Nephron progenitor cell (in vitro differentiated cells): ENCODE results near the gene CDC14A.

ENCODE experiments used
- DNase-seq: peaks from one replicate; pipeline ENCODE4 v3.0.0; 2021
- H3K27ac Mint-ChIP-seq: 2 replicates; pipeline ENCODE4 v1.8.0; 2021; ENCODE audit warnings: mild to moderate bottlenecking, moderate library complexity, mixed read lengths
- H3K27me3 Mint-ChIP-seq: 2 replicates; pipeline ENCODE4 v1.8.0; 2021; ENCODE audit warnings: mild to moderate bottlenecking, low read depth, mixed read lengths; ENCODE audit not compliant: poor library complexity
- H3K36me3 Mint-ChIP-seq: 2 replicates; pipeline ENCODE4 v1.8.0; 2021; ENCODE audit warnings: low read depth, mixed read lengths
- H3K4me1 Mint-ChIP-seq: 2 replicates; pipeline ENCODE4 v1.8.0; 2021; ENCODE audit warnings: mixed read lengths
- H3K4me3 Mint-ChIP-seq: 2 replicates; pipeline ENCODE4 v1.8.0; 2021; ENCODE audit warnings: mild to moderate bottlenecking, moderate library complexity, mixed read lengths
- H3K9me3 Mint-ChIP-seq: 2 replicates; pipeline ENCODE4 v1.8.0; 2021; ENCODE audit warnings: mild to moderate bottlenecking, moderate library complexity, mixed read lengths
- CTCF ChIP-seq: fragments of 200-600 bp; sonication (generic); IDR thresholded peaks from 2 replicates; pipeline ENCODE4 v1.5.0; 2021; ENCODE audit warnings: antibody characterized with exemption

The CDC14A gene

GRCh38 chr1:100306735-100307313, 45.5 kb upstream of the CDC14A start:
- no peak overlapping the region for H3K27ac Mint-ChIP-seq
- no peak for DNase-seq
- peaks cover 2% of the 10 kb centered on the region for H3K27me3 Mint-ChIP-seq
- no peak overlapping the region for H3K4me3 Mint-ChIP-seq
- H3K4me1 Mint-ChIP-seq: no peaks in the 10 kb centered on the region
- H3K9me3 Mint-ChIP-seq: peaks cover 5% of the 10 kb centered on the region
- H3K36me3 Mint-ChIP-seq: no peaks in the 10 kb centered on the region
- no peak for TF ChIP-seq CTCF

- H3K27ac Mint-ChIP-seq: no peak overlapping the region
- H3K9me3 Mint-ChIP-seq: peaks cover 5% of the 10 kb centered on the region
- no peaks in the 10 kb centered on the region for H3K36me3 Mint-ChIP-seq
- peaks cover 2% of the 10 kb centered on the region for H3K27me3 Mint-ChIP-seq
- no peaks in the 10 kb centered on the region for H3K4me1 Mint-ChIP-seq
- H3K4me3 Mint-ChIP-seq: no peak overlapping the region
- DNase-seq: no peak
- TF ChIP-seq CTCF: no peak
These were observed 43.5 kb upstream of the CDC14A start for GRCh38 chr1:100308777-100309176.

GRCh38 chr1:100309863-100310262, 42.4 kb upstream of the CDC14A start:
- Mint-ChIP-seq H3K27ac (no peak overlapping the region), H3K36me3 (no peaks in the 10 kb centered on the region), H3K4me1 (no peaks in the 10 kb centered on the region), H3K9me3 (peaks cover 5% of the 10 kb centered on the region), H3K27me3 (peaks cover 2% of the 10 kb centered on the region), H3K4me3 (no peak overlapping the region)
- DNase-seq: no peak
- TF ChIP-seq CTCF: no peak

- no peak for DNase-seq
- Mint-ChIP-seq H3K27ac (no peak overlapping the region), H3K9me3 (peaks cover 5% of the 10 kb centered on the region), H3K27me3 (peaks cover 4% of the 10 kb centered on the region), H3K4me1 (no peaks in the 10 kb centered on the region), H3K36me3 (no peaks in the 10 kb centered on the region), H3K4me3 (no peak overlapping the region)
- TF ChIP-seq CTCF: no peak
These were observed 38.9 kb upstream of the CDC14A start for GRCh38 chr1:100313382-100313781.

- Mint-ChIP-seq H3K36me3 (peaks cover 4% of the 10 kb centered on the region), H3K27me3 (peaks cover 4% of the 10 kb centered on the region), H3K27ac (no peak overlapping the region), H3K4me3 (no peak overlapping the region), H3K9me3 (peaks cover 18% of the 10 kb centered on the region), H3K4me1 (no peaks in the 10 kb centered on the region)
- TF ChIP-seq CTCF: no peak
- DNase-seq: no peak
These were observed 35.7 kb upstream of the CDC14A start for GRCh38 chr1:100316622-100317021.

- DNase-seq: no peak
- H3K9me3 Mint-ChIP-seq: peaks cover 18% of the 10 kb centered on the region
- H3K4me1 Mint-ChIP-seq: peaks cover 8% of the 10 kb centered on the region
- TF ChIP-seq CTCF: no peak
- H3K27ac Mint-ChIP-seq: no peak overlapping the region
- peaks cover 4% of the 10 kb centered on the region for H3K27me3 Mint-ChIP-seq
- peaks cover 4% of the 10 kb centered on the region for H3K36me3 Mint-ChIP-seq
- no peak overlapping the region for H3K4me3 Mint-ChIP-seq
These were observed 31.8 kb upstream of the CDC14A start for GRCh38 chr1:100320311-100321099.
